Measurements from ENCODE around the gene GRK6.
"Not testable (repeated sequence)": the region's sequence is repeated elsewhere in the genome, so short reads cannot be mapped to it uniquely, and the experiment has no call there.

The GRK6 gene

GRCh38 chr5:177471610-177472356 is 45.3 kb downstream of the GRK6 start:
- no peak for DNase-seq (ENCODE audit: low read depth)

GRCh38 chr5:177472460-177473442 is 46.3 kb downstream of the GRK6 start:
- DNase-seq (ENCODE audit: low read depth), result no peak

- no peak for DNase-seq (ENCODE audit: low read depth)
Observed at GRCh38 chr5:177473443-177474001, 47.0 kb downstream of the GRK6 start, which contains the start of gene DBN1. TSS of gene DBN1 (minus strand) at chr5:177473634. CDS start at chr5:177473521, 113 bp downstream.

- DNase-seq (ENCODE audit: low read depth), result no peak
Observed at GRCh38 chr5:177474002-177474476, 47.6 kb downstream of the GRK6 start.

- DNase-seq (ENCODE audit: low read depth), result no peak
Observed at GRCh38 chr5:177474846-177475562, 48.5 kb downstream of the GRK6 start.

GRCh38 chr5:177475563-177476427 is 49.3 kb downstream of the GRK6 start:
- DNase-seq (ENCODE audit: low read depth), result no peak

GRCh38 chr5:177476531-177477233 is 50.2 kb downstream of the GRK6 start:
- DNase-seq (ENCODE audit: low read depth), result no peak

- DNase-seq (ENCODE audit: low read depth), result no peak
Observed at GRCh38 chr5:177477701-177478477, 51.4 kb downstream of the GRK6 start.

GRCh38 chr5:177478711-177479646 is 52.5 kb downstream of the GRK6 start:
- DNase-seq (ENCODE audit: low read depth), result no peak

- no peak for DNase-seq (ENCODE audit: low read depth)
Observed at GRCh38 chr5:177479774-177480173, 53.3 kb downstream of the GRK6 start.

GRCh38 chr5:177482359-177482795 is 55.9 kb downstream of the GRK6 start:
- DNase-seq (ENCODE audit: low read depth), result no peak

GRCh38 chr5:177483042-177483441 is 56.6 kb downstream of the GRK6 start:
- no peak for DNase-seq (ENCODE audit: low read depth)

GRCh38 chr5:177483994-177484901 is 57.8 kb downstream of the GRK6 start:
- DNase-seq (ENCODE audit: low read depth), result no peak

- DNase-seq (ENCODE audit: low read depth), result no peak
Observed at GRCh38 chr5:177484902-177485549, 58.5 kb downstream of the GRK6 start.

- not testable (repeated sequence) for DNase-seq (ENCODE audit: low read depth)
Observed at GRCh38 chr5:177485753-177486152, 59.3 kb downstream of the GRK6 start.

GRCh38 chr5:177486256-177486655 is 59.8 kb downstream of the GRK6 start:
- DNase-seq (ENCODE audit: low read depth), result no peak

Data from GM04503 (cell line).